Kidney (tissue), 14 donors: ENCODE measurements around the gene MDGA2. TPM values are rescaled to one million over a fixed set of nuclear protein-coding genes. Genes with fewer than 3 reads are reported as not detected.

Experiments
- DNase-seq, 5 donors: peaks; one replicate each; pipeline ENCODE4 v3.0.0-alpha.2; 2013 to 2020
- FAIRE-seq: peaks from 2 replicates; lab custom pipeline; 2012; peaks lifted over from hg19 to GRCh38; lab: Jason Lieb, UNC
- H3K27ac ChIP-seq, 2 donors: one replicate each; pipeline ENCODE4 v1.7.0; 2013; ENCODE audit warnings: low read depth in 2 of 2, low read length in 2 of 2, inconsistent platforms in 1 of 2
- H3K27me3 ChIP-seq: one replicate; pipeline ENCODE4 v1.7.1; 2013; ENCODE audit warnings: low read length, inconsistent platforms; ENCODE audit not compliant: control insufficient read depth, insufficient read depth
- H3K36me3 ChIP-seq, 3 donors: one replicate each; pipeline versions ENCODE4 v1.7.0 to v1.7.1; 2013; ENCODE audit warnings: low read length in 3 of 3, control low read depth in 1 of 3, inconsistent platforms in 1 of 3; ENCODE audit not compliant: insufficient read depth in 3 of 3, control insufficient read depth in 2 of 3
- H3K4me1 ChIP-seq, 3 donors: one replicate each; pipeline versions ENCODE4 v1.7.0 to v1.7.1; 2013; ENCODE audit warnings: low read length in 3 of 3, inconsistent platforms in 1 of 3, low read depth in 1 of 3; ENCODE audit not compliant: control insufficient read depth in 2 of 3, insufficient read depth in 2 of 3
- H3K4me3 ChIP-seq, 3 donors: one replicate each; pipeline versions ENCODE4 v1.7.0 to v1.8.1; 2013; ENCODE audit warnings: low read length in 3 of 3, control low read depth in 1 of 3, inconsistent platforms in 1 of 3
- H3K9ac ChIP-seq, 3 donors: one replicate each; pipeline versions ENCODE4 v1.7.0 to v1.7.1; 2013; ENCODE audit warnings: low read length in 3 of 3, control low read depth in 1 of 3, inconsistent platforms in 1 of 3
- H3K9me3 ChIP-seq, 3 donors: one replicate each; pipeline versions ENCODE4 v1.7.0 to v1.7.1; 2013; ENCODE audit warnings: low read length in 3 of 3, control low read depth in 1 of 3, inconsistent platforms in 1 of 3; ENCODE audit not compliant: control insufficient read depth in 2 of 3, insufficient read depth in 1 of 3
- intact Hi-C: fragments of 100-400 bp; cut with DNase I; formaldehyde crosslinking; loops from one replicate; pipeline ENCODE4 v1.11.1; 2022
- polyA plus RNA-seq: library from polyadenylated mRNA; stranded (reverse); fragments of 350-450 nt; fragmentation: Illumina TruSeq; extraction: RNeasy Lipid Tissue Mini Kit (QIAGEN cat#74804); gene quantifications from one replicate; pipeline ENCODE4 v1.2.3, GENCODE V29; 2014; ENCODE audit warnings: low read depth, low replicate concordance; ENCODE audit not compliant: insufficient read depth
- total RNA-seq: library from RNA; stranded (reverse); fragmentation: NEBNext Ultra II Directional; extraction: Animal tissue kit (Norgen Biotek cat#: 25700); gene quantifications from one replicate; pipeline ENCODE4 v1.2.1, GENCODE V29; 2021
- TF ChIP-seq, protein P1 (sequence below): IDR thresholded peaks from 3 replicates; pipeline ENCODE4 v1.5.1; 2012; ENCODE audit warnings: mild to moderate bottlenecking, moderate library complexity, borderline replicate concordance; ENCODE audit not compliant: insufficient read depth; ENCODE audit errors: extremely low read depth
- donor health status: control.
- donor health status: control.
- donor health status: control.
- donor health status: control.
- donor health status: control.
- donor health status: DM: yes; HTN: yes; CAD: no.
- donor health status: Normal renal cell carcinoma (clear cell type).

Gene MDGA2
- total and polyA plus RNA-seq, 2 donors from 2014 or later = 0.41 TPM; not detected in 1

DNA sequence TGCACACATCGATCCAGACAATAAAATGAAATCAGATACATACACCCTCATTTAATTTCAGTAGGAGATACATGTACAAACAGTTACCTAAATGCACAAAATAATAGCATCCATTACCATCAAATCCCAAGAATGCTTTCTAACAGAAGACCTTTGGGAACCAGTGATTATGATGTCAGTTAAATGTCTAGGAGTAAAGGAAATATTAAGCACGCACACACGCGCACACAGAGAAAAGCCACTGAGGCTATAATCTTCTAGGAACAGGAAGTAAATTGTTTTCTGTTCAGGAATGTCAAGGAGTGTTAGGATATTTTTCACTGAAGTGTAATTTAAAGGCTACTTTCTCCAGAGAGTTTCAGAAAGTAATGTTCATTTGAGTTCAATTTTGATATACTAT is 250.1 kb downstream of the MDGA2 start:
- no peak for FAIRE-seq
- DNase-seq = no peak
- no peak overlapping the region for H3K4me3 ChIP-seq
- no peaks in the 10 kb centered on the region for H3K4me1 ChIP-seq
- no peaks in the 10 kb centered on the region for H3K36me3 ChIP-seq
- H3K27me3 ChIP-seq = no peaks in the 10 kb centered on the region
- H3K9me3 ChIP-seq = no peaks in the 10 kb centered on the region
- no peak overlapping the region for H3K27ac ChIP-seq
- H3K9ac ChIP-seq = no peak overlapping the region
- intact Hi-C loops = no loop called here
- TF ChIP-seq, protein P1, sequence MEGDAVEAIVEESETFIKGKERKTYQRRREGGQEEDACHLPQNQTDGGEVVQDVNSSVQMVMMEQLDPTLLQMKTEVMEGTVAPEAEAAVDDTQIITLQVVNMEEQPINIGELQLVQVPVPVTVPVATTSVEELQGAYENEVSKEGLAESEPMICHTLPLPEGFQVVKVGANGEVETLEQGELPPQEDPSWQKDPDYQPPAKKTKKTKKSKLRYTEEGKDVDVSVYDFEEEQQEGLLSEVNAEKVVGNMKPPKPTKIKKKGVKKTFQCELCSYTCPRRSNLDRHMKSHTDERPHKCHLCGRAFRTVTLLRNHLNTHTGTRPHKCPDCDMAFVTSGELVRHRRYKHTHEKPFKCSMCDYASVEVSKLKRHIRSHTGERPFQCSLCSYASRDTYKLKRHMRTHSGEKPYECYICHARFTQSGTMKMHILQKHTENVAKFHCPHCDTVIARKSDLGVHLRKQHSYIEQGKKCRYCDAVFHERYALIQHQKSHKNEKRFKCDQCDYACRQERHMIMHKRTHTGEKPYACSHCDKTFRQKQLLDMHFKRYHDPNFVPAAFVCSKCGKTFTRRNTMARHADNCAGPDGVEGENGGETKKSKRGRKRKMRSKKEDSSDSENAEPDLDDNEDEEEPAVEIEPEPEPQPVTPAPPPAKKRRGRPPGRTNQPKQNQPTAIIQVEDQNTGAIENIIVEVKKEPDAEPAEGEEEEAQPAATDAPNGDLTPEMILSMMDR = no peak

GRCh38 chr14:47422191-47422590 is 253.2 kb downstream of the MDGA2 start:
- Histone ChIP-seq H3K4me1 (no peaks in the 10 kb centered on the region), H3K27me3 (no peaks in the 10 kb centered on the region), H3K9ac (no peak overlapping the region), H3K27ac (no peak overlapping the region), H3K9me3 (no peaks in the 10 kb centered on the region), H3K36me3 (no peaks in the 10 kb centered on the region), H3K4me3 (no peak overlapping the region)
- FAIRE-seq (no peak), DNase-seq (no peak)
- intact Hi-C loops = no loop called here
- TF ChIP-seq, protein P1 = no peak

DNA sequence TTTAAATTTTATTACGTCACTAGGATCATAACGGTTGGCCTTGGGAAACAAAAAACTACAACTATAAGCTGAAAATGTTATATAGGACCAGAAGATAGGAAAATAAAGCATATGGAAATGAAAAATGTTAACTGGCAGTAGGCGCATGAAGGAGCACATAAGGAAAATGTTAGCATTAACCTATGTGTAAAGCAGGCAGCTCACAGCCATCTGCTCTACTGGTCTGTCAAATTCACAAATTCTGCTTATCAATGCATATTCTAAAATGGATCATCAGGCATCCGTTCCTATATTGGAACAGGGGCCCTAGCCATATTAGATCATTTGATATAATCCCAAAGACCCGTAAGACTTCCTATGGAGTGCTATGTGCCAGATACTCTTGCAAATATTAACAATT is 263.9 kb downstream of the MDGA2 start:
- intact Hi-C loops = no loop called here
- no peak overlapping the region for H3K27ac ChIP-seq
- H3K36me3 ChIP-seq = no peaks in the 10 kb centered on the region
- TF ChIP-seq, protein P1 = no peak
- H3K27me3 ChIP-seq = no peaks in the 10 kb centered on the region
- DNase-seq (no peak), FAIRE-seq (no peak)
- no peaks in the 10 kb centered on the region for H3K9me3 ChIP-seq
- no peaks in the 10 kb centered on the region for H3K4me1 ChIP-seq
- H3K9ac ChIP-seq = no peak overlapping the region
- H3K4me3 ChIP-seq = no peak overlapping the region

GRCh38 chr14:47392326-47392725 is 283.1 kb downstream of the MDGA2 start:
- Histone ChIP-seq H3K4me3 (no peak overlapping the region), H3K36me3 (no peaks in the 10 kb centered on the region), H3K4me1 (no peaks in the 10 kb centered on the region), H3K27me3 (no peaks in the 10 kb centered on the region), H3K9ac (no peak overlapping the region), H3K27ac (no peak overlapping the region), H3K9me3 (no peaks in the 10 kb centered on the region)
- TF ChIP-seq, protein P1 = no peak
- FAIRE-seq (peak; percentile 19), DNase-seq (peak in 3 of 5 donors; percentile 14 to 87 (median 52))
- intact Hi-C loops = no loop called here
